Measurements from ENCODE around the gene CEP57.
"Not testable (repeated sequence)": the region's sequence is repeated elsewhere in the genome, so short reads cannot be mapped to it uniquely, and the experiment has no call there.

CEP57 gene

GRCh38 chr11:95802806-95803205, 12.5 kb downstream of the CEP57 start:
- in situ Hi-C loops (cut with MboI; ENCODE audit: low sequenced_read_pairs, unreplicated experiment): no loop called here
- no peak for DNase-seq (ENCODE audit: low spot score)
- no peak for TF ChIP-seq CTCF (IDR thresholded peaks at IDR 0.05; ENCODE audit: borderline replicate concordance, control extremely low read depth, extremely low read depth, insufficient read depth, missing control alignments)

- no peak for DNase-seq (ENCODE audit: low spot score)
- TF ChIP-seq CTCF (IDR thresholded peaks at IDR 0.05; ENCODE audit: borderline replicate concordance, control extremely low read depth, extremely low read depth, insufficient read depth, missing control alignments): no peak
- in situ Hi-C loops (cut with MboI; ENCODE audit: low sequenced_read_pairs, unreplicated experiment): no loop called here
Observed at GRCh38 chr11:95803973-95804372, 13.7 kb downstream of the CEP57 start.

GRCh38 chr11:95805869-95806268, 15.6 kb downstream of the CEP57 start:
- in situ Hi-C loops (cut with MboI; ENCODE audit: low sequenced_read_pairs, unreplicated experiment): no loop called here
- TF ChIP-seq CTCF (IDR thresholded peaks at IDR 0.05; ENCODE audit: borderline replicate concordance, control extremely low read depth, extremely low read depth, insufficient read depth, missing control alignments): no peak
- DNase-seq (ENCODE audit: low spot score): no peak

GRCh38 chr11:95806464-95806863, 16.2 kb downstream of the CEP57 start:
- in situ Hi-C loops (cut with MboI; ENCODE audit: low sequenced_read_pairs, unreplicated experiment); DNase-seq (ENCODE audit: low spot score): not testable (repeated sequence)

GRCh38 chr11:95811052-95811451, 20.8 kb downstream of the CEP57 start:
- in situ Hi-C loops (cut with MboI; ENCODE audit: low sequenced_read_pairs, unreplicated experiment); DNase-seq (ENCODE audit: low spot score): not testable (repeated sequence)

GRCh38 chr11:95816037-95816436, 25.7 kb downstream of the CEP57 start:
- no peak for DNase-seq (ENCODE audit: low spot score)
- in situ Hi-C loops (cut with MboI; ENCODE audit: low sequenced_read_pairs, unreplicated experiment): no loop called here
- no peak for TF ChIP-seq CTCF (IDR thresholded peaks at IDR 0.05; ENCODE audit: borderline replicate concordance, control extremely low read depth, extremely low read depth, insufficient read depth, missing control alignments)

GRCh38 chr11:95821640-95822039, 31.3 kb downstream of the CEP57 start:
- TF ChIP-seq CTCF (IDR thresholded peaks at IDR 0.05; ENCODE audit: borderline replicate concordance, control extremely low read depth, extremely low read depth, insufficient read depth, missing control alignments): no peak
- DNase-seq (ENCODE audit: low spot score): no peak
- in situ Hi-C loops (cut with MboI; ENCODE audit: low sequenced_read_pairs, unreplicated experiment): no loop called here

GRCh38 chr11:95827696-95828095, 37.4 kb downstream of the CEP57 start:
- no peak for TF ChIP-seq CTCF (IDR thresholded peaks at IDR 0.05; ENCODE audit: borderline replicate concordance, control extremely low read depth, extremely low read depth, insufficient read depth, missing control alignments)
- DNase-seq (ENCODE audit: low spot score): no peak
- in situ Hi-C loops (cut with MboI; ENCODE audit: low sequenced_read_pairs, unreplicated experiment): no loop called here
